Coronary artery (tissue), 2 donors: ENCODE measurements around the gene PARP6.

ENCODE experiments used
- DNase-seq: peaks from one replicate; pipeline ENCODE4 v3.0.0-alpha.2; 2017; ENCODE audit warnings: low spot score
- H3K27ac ChIP-seq, 2 donors: fragments of 200-600 bp; sonication (generic); one replicate each; pipeline ENCODE4 v1.5.1; 2016 to 2019
- H3K4me3 ChIP-seq: fragments of 200-600 bp; sonication (generic); 2 replicates; pipeline ENCODE4 v1.5.1; 2016; ENCODE audit warnings: mild to moderate bottlenecking, moderate library complexity
- TF ChIP-seq, protein P1 (sequence below): fragments of 200-600 bp; sonication (generic); IDR thresholded peaks from one replicate; pipeline ENCODE4 v1.5.1; 2019; ENCODE audit warnings: antibody characterized with exemption

PARP6 gene, protein sequence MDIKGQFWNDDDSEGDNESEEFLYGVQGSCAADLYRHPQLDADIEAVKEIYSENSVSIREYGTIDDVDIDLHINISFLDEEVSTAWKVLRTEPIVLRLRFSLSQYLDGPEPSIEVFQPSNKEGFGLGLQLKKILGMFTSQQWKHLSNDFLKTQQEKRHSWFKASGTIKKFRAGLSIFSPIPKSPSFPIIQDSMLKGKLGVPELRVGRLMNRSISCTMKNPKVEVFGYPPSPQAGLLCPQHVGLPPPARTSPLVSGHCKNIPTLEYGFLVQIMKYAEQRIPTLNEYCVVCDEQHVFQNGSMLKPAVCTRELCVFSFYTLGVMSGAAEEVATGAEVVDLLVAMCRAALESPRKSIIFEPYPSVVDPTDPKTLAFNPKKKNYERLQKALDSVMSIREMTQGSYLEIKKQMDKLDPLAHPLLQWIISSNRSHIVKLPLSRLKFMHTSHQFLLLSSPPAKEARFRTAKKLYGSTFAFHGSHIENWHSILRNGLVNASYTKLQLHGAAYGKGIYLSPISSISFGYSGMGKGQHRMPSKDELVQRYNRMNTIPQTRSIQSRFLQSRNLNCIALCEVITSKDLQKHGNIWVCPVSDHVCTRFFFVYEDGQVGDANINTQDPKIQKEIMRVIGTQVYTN

DNA sequence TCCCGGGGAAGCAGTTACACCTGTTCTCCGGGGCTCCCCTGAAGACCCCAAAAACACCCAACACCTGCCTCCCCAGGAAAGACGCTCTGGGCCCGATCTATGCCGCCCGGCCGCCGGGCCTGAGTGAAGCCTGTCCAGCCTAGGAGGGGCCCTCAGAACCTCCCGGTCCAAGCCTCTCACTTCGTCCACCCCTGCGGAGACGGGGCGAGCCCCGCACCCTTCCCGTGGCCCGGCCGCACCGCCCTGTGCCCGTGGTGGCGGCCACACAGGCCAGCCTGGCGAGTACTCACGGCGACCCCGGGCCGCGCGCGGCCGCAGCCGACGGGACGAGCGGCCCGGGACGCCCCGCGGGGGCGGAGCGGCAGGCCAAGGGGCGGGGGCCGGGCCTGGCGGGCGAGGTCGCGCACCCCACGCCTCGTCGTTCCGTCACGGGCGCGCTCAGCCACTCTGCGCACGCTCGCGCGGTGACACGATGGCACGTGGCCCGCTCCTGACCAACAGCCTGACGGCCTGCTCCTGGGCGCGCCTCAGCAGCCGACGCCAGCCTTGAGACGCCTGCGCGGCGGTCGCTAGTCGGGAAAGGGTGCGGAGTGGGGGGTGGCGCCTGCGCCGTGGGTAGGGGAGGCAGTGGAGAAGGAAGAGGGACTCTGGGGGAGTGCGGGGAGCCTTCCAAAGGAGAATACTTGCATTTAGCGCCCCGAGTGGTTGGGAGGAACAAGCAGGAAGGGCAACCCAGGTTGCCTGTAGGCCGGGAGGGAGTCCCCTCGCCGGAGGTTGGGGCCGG is at the start of gene PARP6:
PARP6 (minus strand) TSS at position 342 of the 784 bp plus-strand sequence. CDS start 5,077 bp downstream, outside the sequence.
- peak; percentile 100 for DNase-seq
- H3K27ac ChIP-seq, result peak within 1 kb of the TSS; percentile 84 to 92
- peak within 1 kb of the TSS; percentile 92 for H3K4me3 ChIP-seq
- TF ChIP-seq, protein P1, sequence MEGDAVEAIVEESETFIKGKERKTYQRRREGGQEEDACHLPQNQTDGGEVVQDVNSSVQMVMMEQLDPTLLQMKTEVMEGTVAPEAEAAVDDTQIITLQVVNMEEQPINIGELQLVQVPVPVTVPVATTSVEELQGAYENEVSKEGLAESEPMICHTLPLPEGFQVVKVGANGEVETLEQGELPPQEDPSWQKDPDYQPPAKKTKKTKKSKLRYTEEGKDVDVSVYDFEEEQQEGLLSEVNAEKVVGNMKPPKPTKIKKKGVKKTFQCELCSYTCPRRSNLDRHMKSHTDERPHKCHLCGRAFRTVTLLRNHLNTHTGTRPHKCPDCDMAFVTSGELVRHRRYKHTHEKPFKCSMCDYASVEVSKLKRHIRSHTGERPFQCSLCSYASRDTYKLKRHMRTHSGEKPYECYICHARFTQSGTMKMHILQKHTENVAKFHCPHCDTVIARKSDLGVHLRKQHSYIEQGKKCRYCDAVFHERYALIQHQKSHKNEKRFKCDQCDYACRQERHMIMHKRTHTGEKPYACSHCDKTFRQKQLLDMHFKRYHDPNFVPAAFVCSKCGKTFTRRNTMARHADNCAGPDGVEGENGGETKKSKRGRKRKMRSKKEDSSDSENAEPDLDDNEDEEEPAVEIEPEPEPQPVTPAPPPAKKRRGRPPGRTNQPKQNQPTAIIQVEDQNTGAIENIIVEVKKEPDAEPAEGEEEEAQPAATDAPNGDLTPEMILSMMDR, result peak; percentile 52

DNA sequence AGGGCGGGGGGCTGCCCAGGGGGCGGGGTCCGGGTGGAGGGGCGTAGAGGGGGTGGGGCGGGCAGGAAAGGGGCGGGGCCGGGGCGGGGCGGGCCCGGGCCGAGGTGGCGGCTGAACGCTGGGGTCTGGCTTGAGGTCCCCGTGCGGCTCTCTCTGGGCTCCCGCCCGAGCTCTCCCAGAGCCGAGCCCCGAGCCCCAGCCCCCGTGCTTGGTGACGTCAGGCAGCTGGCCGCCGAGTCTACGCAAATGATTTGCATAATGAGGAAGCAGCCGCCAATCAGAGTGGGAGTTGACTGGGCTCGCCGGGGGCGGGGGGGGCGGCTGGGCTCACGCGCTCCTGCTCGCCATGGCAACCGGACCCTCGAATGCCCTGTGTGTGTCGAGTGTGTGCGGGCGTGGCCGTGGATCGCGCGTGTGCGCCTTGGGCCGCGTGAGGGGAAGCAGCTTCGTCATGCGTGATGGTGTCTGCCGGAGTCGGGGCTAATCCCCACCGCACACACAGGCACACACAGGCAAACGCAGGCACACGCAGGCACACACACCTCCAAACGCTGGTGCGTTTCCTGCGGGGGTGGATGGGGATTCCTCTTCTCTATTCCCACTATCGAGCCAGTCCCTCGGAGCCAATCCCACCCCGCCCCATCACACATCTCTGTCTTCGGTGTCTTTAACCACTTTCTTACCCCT is 47.8 kb upstream of the PARP6 start, which contains the start of gene CELF6:
CELF6 (minus strand) TSS at position 173 of the 687 bp plus-strand sequence. CDS start 283 bp downstream, outside the sequence.
- Histone ChIP-seq H3K4me3 (peak within 1 kb of the TSS; percentile 75), H3K27ac (peak within 1 kb of the TSS in 1 of 2 donors; percentile 37)
- TF ChIP-seq, protein P1, result no peak
- DNase-seq, result peak; percentile 83

DNA sequence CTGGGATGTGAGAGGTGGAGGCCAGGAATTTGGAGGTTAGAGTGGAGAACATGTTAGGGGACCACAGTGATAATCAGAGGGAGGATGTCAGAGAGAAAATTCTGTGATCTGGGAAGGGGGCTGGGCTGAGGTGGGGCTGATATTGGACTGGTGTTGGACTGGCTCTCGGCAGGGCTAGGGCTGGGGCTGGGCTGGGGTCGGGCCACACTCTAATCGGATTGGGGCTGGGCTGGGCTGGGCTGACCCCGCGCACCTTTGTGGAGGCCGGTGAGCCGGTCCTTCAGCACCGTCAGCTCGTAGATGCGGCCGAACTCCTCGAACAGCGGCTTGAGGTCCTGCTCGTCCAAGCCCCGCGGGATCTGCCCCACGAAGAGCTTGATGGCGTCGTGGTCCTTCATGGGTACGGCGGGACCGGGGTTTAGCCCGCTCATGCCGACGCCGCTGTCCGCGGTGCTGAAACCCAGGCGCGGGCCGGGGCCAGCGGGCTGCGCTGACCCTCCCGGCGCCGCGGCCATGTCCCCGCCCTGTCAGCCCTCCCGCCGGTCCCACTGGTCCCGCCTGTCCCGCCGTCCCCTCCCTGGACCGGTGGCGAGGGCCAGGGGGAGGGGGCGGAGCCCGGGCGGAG is 47.1 kb upstream of the PARP6 start:
- H3K4me3 ChIP-seq, result peak overlapping the region; percentile 75
- H3K27ac ChIP-seq, result peak overlapping the region in 1 of 2 donors; percentile 37
- TF ChIP-seq, protein P1, result no peak
- no peak for DNase-seq

DNA sequence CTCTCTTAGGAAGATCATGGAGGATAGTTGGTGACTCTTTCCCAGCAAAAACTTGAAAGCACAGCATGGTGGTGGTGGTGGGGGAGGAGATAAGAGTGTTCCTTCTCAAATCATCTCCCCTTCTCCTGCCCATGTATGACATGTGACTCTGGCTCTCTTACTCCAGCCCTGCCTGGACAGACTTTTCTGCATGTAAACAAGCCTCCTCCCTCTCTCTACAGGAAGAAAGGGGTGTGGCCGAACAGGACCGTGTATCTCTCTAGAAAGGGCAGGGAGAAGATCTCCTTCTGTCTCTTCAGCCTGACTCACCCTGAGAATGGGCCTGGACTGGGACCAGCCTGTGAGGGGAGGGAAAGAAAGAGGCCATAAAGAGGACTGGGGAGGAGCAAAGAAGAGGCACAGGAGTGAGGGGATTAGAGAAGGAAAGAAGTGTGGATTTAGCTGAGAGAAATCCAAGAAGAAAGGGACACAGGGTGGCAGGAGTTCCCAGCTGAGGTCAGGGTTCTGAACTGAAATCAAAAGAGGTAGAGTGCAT is 46.1 kb upstream of the PARP6 start:
- no peak overlapping the region for H3K4me3 ChIP-seq
- no peak for DNase-seq
- no peak overlapping the region for H3K27ac ChIP-seq
- TF ChIP-seq, protein P1, result no peak

DNA sequence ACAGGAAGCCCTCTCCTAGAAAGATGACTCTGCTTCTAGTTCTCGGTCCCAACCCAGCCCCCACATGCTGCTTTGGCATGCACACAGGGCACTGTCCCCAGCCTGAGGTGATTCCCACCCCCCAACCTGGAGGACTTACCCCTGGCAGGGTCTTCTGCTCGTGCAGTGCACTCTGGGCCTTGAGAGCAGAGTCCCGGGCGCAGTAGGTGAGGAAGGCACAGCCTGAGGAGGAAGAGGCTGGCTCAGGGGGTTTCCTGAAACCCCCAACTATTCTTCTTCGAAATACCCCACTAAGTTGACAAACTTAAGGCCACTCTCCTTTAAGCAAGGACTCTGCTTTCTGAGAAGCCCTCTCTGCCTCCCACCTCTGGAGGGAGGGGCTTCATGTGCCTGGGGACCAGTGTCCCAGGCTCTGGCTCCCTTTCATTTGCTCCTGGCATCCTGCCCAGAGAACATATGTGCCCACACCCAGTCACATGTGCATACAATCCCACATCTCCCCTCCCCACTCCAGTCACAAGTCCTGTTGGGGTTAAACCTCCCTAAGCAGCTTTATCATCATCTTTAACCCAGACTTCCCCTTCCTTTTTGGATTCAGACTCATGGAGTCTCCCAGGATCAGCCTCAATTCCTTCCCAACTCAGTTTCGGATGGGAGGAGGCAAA is 43.5 kb upstream of the PARP6 start:
- H3K4me3 ChIP-seq, result no peak overlapping the region
- no peak for DNase-seq
- TF ChIP-seq, protein P1, result no peak
- H3K27ac ChIP-seq, result no peak overlapping the region
